Raji (cell line): ENCODE measurements around the gene TELO2.

Experiments used
- POLR2A ChIP-seq: IDR thresholded peaks from 2 replicates; pipeline ENCODE4 v1.6.1; 2011; ENCODE audit warnings: low read depth, low read length, control low read depth; ENCODE audit not compliant: insufficient read depth

Gene TELO2

DNA sequence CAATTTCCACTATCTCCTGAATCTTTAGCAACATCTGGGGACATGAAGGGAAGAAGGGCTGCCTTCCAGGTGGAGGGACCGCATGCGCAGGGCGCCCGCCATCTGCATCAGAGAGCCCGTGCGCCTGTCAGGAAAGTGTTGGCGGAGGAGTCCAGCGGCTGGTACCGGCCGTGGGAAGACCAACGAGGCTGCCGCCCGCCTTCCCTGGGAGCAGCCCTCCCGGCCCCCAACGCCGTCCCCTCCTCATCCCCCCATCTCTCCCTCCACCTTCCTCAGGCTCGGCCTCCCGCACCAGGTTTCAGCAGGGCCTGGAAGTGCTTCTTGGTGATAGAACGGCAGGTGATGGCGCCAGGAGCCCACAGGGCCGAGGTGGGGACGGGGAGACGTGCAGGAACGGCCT, 27.1 kb upstream of the TELO2 start:
- no peak for TF ChIP-seq POLR2A

DNA sequence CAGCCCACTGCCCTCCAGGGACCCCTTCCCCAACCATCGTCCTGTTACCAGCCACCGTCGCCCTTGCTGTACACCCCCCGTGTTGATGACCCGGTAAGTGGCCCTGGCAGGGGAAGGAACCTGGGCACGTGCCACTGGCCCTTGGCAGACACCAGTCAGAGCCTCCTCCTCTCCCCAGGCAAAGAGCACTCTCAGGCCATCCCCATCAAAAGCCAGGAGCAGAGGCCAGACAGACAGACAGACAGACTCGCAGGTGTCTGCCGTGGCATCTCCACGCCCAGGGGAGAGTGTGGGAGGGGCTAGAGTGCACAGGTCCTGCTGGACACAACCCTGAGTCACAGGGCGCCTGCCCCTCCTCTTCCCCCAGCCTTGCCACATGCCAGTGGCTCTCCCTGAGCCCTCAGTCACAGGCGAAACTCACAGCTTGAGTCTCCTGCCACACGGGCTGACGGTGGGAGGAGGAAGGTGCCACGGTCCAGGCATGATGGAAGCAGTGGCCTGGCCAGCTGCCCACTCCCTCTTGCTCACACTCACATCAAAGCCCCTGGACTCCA, 26.1 kb upstream of the TELO2 start:
- no peak for TF ChIP-seq POLR2A

DNA sequence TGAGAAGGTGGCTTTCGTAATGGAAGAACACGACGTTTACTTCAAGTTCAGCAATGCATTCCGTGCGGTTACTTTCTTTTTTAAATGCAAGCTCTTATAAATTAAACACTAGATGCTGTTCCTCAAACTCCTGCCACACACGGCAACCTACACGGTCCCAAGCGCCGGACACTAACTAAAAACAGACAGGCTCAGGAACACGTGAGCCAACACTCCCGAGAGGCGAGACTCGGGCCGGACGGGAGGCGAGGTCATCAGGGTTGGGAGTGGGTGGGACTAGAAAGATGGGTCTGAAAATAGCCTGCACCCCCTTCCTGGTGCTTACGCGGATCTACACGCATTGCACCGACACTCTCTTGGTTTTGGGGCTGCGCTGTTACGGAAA, 24.7 kb upstream of the TELO2 start:
- TF ChIP-seq POLR2A, result no peak

DNA sequence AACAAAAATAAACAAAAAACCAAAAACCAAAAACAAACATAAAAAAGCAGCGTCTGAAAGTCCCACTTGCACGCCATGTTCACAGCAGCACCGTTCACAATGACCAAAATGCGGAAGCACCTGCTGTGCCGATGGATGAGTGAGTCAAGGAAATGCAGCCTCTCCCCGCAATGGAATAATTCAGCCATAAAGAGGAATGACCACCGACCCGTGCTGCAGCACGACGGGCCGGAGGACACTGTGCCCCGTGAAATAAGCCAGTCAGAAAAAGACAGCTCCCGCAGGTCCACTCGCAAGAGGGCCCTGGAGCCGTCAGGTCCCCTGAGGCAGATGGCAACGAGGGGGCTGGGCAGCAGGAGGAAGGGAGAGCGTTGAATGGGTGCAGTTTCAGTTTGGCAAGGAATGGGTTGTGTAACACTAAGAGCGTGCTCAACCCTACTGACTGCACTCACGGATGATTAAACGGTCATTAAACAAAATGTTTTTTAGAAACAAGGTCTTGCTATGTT, 23.4 kb upstream of the TELO2 start:
- no peak for TF ChIP-seq POLR2A

DNA sequence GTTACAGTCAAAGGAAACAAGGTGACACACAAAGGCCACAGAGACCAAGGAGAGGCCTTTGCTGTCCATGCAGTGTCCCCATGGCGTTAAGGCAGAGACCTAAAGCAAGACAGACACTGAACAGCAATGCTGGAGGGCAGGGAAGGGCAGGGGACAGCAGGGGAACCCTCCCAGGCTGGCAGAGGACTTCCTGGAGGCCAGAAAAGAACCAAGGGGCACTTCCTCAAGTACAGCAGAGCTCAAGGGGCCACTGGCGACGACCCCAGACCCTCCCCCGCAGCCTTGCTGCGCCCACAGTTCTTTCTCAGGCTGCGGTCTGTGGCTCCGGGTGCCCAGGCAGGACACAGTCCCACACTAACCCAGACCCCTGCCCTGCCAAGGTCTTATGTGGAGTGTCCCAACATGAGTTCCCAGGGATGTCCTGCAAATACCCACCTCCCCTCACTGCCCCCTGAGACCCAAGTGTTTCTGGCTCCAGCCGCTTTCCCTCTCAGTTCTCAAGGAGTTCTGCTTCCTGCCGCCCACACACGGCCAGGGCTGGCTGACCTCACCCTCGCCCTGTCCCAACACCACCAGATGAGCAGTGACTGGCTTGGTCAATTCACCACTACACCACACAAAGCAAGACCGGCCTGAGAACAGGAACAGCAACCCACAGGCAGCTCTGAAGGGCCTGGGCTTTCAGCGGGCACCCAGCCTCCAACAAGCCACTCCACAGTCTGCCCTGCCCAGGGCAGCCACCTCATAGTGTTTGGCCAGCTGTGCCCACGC, 22.5 kb upstream of the TELO2 start:
- no peak for TF ChIP-seq POLR2A

DNA sequence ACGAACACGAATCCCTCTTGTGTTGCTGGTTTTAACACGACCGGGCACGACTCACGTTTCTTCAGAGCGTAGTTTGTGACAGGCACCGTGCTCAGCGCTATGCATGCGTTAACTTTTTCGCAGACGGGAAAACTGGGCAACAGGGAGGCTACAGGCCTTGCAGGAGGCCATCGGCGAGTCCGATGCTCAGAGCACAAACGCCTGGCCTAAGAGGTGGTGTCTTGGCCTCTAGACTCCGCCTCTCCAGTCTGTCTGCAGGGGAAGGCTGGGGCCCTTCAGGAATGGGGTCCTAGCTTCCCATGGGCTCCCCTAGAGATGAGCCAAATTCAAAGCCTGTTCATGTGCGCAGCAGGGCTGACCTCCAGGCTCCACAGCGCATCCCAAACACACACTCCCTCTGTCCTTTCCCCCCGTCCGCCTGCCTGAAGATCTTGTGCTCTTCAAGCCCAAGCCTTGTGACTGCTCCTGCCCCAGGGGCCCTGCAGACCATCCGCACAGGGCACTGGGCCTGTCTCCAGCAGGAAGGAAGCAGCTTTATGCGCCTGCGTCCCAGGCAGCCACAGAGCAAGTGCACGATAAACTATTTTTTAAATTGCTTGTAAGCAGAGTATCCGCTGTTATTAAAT, 21.5 kb upstream of the TELO2 start:
- no peak for TF ChIP-seq POLR2A

DNA sequence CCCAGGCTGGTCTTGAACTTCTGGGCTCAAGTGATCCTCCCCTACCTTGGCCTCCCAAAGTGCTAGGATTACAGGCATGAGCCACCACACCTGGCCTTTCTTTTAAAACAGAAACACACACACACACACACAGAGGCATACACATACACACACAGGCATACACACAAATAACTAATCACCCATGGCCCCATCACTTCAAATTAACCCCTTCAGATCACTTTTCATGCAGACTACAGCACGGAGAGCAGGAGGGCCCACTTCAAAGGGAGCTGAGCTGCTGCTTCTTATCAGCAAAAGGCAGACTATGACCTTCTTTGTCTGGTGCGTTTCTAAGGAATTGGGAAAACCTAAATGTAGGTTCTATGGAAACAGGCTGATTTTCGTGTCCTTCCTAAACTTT, 20.2 kb upstream of the TELO2 start:
- no peak for TF ChIP-seq POLR2A

DNA sequence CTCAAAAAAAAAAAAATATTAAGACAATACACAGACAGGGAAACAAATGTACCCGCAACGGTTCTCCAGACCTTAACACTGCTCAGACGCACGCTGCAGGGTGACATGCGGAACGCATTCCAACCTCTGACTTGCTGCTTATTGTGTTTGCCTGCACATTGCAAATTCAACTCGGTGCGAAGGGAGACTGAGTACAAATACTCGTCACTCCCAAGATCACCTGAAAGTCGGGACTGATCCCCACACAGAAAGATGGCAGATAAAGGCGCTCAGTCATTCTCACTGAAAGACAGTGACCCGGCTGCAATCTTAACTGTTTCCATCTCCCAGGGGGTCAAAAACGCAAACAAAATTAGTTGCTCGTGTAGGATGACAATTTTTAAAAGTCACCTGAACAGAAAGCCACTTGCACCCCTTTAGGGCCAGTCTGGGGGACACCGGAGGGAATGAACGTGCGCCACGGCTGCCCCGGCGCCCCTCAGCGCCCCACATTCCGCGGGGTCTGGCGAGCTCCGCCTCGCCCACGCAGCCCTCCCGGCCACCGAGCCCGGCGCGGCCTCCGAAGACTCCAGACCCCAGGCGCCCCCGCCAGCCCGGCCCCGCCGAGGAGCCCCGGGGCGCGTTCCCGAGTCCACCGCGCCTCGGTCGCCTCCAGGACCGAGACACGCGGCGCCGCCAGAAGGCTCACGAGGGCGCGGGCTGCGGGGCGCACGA, 18.9 kb upstream of the TELO2 start:
- TF ChIP-seq POLR2A, result no peak

DNA sequence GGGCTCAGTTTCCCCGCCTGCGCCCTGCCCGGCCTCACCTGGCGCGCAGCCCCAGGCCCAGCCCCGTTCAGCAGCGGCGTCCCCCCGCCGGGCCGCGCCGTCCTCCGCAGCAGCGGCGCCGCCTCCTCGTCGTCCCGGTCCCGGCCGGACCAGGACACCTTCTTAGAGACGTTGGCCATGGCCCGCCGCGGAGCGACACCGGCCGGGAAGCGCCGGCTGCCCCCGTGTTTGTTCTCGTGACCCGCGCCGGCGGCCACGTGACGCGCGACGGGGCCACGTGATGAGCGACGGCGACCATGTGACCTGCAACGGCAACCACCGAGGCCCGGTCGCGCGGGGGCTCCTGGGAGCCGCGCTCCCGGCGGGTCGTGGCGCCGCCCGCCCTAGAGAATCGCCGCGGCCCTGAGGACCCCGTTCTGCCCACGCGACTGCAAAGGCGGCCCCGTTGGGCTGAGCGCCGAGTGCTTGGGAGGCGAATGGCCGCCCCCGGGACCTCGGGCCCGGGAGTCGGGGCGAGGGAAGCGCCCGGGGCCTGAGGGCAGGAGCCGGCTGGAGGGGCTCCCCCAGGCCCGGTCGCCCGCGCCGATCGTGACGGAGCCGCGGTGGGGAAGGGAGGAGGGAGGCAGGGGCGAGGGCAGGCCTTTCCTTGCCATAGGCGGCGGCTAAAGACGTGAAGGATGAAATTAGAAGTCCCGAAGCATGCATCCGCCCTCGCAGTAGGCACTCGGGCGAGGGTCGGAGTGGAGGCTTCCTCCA, 18.2 kb upstream of the TELO2 start, which contains the start of gene CLCN7:
CLCN7 (minus strand) TSS at position 233 of the 756 bp plus-strand sequence; CDS start at position 179, 54 bp downstream.
- peak; percentile 75 for TF ChIP-seq POLR2A

DNA sequence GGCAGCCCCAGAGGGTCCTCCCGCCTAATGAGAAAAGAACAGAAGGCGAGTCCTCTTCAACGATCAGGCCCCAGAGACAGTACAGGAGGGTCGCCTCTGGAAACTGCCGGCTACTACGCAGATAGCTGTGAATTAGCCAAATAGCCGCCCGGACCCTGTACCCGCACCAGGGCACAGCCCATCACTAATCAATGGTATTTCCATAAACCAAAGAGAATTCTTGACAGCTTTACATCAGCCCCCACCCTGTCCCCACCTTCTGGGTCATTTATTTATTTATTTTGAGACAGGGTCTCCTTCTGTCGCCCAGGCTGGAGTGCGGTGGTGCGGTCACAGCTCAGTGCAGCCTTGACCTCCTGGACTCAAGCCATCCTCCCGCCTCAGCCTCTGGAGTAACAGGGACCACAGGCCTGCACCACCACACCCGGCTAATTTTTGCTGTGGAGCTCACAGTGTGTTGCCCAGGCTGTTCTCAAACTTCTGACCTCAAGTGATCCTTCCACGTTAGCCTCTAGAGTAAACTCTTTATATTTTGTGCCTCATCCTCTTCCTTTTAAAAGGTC, 17.5 kb upstream of the TELO2 start:
- TF ChIP-seq POLR2A, result no peak; the same call in 1 of the 2 replicates

DNA sequence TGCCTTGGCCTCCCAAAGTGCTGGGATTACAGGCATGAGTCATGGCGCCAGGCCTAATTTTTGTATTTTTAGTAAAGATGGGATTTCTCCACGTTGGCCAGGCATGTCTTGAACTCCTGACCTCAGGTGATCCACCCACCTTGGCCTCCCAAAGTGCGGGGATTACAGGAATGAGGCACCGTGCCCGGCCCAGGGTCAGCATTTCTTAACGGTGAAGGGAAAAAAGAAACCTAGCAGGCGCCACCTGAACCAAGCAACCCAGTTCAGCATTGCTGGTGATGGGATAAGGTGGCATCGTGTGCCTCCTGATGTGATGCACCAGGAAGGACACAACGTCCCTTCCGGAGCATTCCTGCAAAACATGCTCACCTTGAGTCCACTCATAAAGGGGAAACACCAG, 16.1 kb upstream of the TELO2 start:
- no peak for TF ChIP-seq POLR2A

DNA sequence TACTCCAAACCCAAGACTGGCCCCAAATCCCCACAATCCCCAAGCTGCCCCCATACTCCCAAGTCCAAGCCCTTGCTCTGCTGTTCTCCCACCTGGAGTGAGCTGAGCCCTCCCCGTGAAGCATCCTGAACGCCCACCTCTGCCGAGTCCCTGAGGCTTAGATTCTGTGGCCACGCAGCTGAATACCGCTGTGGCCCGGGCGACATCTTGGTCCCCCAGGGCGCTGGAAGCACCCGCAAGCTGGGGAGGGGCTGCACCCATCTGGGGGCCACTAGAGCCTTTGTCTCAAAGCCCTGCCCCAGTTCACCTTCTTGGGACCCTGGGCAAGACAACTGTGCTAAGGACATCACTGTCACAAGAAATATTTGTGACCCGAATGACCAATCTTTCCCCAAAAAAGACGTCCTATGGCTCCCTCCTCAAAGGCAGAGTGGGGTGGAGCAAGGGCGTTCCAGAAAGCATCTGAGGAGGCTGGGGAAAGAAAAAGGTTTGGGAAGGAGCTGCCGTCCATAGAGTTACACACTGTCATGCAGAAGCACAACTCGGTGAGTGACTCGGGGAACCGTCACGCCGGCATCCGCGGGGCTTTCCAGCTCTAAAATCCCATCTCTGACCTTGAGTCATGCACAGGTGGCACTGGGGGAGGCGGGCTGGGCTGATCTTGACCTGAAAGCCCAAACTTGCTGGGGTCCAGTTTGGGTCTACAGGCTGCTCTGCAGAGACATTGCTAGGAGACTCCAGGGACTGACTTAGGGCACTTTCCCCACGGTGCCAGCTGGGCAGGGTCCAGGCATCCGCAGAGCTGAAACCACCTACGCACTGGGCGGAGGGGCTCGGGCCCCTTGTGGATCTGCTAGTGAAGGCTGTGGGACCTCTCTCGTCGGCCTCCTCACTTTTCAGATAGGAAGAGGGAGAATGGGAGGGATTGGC, 11.0 kb upstream of the TELO2 start:
- no peak for TF ChIP-seq POLR2A

DNA sequence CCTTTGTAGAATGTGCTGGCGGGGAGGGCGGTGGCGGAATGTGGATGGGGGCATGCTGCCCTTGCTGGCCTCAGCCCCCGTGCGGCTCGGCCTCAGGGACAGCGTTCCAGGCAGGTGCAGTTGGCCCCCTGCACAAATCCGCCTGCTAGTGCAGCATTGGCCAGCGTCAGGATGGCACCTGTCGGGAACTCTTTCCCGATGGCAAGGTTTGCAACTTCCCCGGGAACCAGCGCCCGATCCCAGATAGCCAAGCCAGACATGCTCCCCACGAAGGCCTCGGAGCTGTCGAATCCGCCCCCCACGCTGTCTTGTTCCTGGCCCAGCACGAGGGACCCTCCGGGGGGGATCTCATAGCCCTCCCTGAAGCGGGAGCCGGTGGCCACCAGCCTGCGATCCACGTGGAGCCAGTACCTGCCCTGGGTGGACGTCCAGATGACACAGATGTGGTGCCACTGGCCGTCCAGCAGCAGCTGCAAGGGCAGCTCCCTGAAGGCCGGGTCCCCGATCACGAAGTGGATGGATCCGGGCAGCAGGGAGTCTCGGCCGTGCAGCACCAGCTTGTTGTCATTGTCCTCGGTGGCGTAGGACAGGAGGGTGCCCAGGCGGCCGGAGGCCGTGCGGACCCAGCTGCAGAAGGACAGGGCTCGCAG, 7.2 kb upstream of the TELO2 start:
- TF ChIP-seq POLR2A, result no peak
